Measurements from ENCODE around the gene GFOD1. TPM values are rescaled to one million over a fixed set of nuclear protein-coding genes. Genes with fewer than 3 reads are reported as not detected.

GFOD1 gene
- total RNA-seq, 2 donors from 2014 or later, result 23.8 to 25.3 TPM

DNA sequence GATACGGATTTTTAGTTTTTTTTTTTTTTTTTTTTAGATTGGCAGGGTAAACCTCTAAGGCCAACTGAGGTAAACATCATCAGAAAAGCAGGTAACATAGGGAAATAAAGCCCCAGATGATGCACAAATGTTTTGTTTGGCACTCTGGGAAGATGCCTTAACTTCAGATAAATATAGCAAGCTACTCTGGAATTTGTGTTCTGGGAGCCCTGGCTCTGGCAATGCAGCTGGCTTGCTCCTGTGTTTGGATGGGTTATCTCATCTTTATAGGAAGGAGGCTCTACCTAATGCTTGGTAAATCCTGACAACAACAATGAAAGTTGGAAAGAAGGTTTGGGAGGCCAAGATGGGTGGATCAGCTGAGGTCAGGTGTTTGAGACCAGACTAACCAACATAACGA lies 77.4 kb downstream of the GFOD1 start:
- TF ChIP-seq, protein P1, sequence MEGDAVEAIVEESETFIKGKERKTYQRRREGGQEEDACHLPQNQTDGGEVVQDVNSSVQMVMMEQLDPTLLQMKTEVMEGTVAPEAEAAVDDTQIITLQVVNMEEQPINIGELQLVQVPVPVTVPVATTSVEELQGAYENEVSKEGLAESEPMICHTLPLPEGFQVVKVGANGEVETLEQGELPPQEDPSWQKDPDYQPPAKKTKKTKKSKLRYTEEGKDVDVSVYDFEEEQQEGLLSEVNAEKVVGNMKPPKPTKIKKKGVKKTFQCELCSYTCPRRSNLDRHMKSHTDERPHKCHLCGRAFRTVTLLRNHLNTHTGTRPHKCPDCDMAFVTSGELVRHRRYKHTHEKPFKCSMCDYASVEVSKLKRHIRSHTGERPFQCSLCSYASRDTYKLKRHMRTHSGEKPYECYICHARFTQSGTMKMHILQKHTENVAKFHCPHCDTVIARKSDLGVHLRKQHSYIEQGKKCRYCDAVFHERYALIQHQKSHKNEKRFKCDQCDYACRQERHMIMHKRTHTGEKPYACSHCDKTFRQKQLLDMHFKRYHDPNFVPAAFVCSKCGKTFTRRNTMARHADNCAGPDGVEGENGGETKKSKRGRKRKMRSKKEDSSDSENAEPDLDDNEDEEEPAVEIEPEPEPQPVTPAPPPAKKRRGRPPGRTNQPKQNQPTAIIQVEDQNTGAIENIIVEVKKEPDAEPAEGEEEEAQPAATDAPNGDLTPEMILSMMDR (IDR thresholded peaks at IDR 0.05), result no peak
- peak overlapping the region; percentile 25 to 97 for H3K27ac ChIP-seq
- no peak for DNase-seq (ENCODE audit: low spot score)
- H3K27me3 ChIP-seq (replicated peaks; ENCODE audit: insufficient read depth), result no peaks in the 10 kb centered on the region
- H3K36me3 ChIP-seq, result no peaks in the 10 kb centered on the region
- H3K4me1 ChIP-seq (ENCODE audit: control insufficient read depth in 1 of 2, low read depth in 2 of 2), result peaks cover 24 to 57% of the 10 kb centered on the region in 2 donors
- no peak overlapping the region for H3K4me3 ChIP-seq
- no peak for ATAC-seq (ENCODE audit: insufficient number of reproducible peaks, low FRiP score, low read depth)
- no peaks in the 10 kb centered on the region for H3K9me3 ChIP-seq

DNA sequence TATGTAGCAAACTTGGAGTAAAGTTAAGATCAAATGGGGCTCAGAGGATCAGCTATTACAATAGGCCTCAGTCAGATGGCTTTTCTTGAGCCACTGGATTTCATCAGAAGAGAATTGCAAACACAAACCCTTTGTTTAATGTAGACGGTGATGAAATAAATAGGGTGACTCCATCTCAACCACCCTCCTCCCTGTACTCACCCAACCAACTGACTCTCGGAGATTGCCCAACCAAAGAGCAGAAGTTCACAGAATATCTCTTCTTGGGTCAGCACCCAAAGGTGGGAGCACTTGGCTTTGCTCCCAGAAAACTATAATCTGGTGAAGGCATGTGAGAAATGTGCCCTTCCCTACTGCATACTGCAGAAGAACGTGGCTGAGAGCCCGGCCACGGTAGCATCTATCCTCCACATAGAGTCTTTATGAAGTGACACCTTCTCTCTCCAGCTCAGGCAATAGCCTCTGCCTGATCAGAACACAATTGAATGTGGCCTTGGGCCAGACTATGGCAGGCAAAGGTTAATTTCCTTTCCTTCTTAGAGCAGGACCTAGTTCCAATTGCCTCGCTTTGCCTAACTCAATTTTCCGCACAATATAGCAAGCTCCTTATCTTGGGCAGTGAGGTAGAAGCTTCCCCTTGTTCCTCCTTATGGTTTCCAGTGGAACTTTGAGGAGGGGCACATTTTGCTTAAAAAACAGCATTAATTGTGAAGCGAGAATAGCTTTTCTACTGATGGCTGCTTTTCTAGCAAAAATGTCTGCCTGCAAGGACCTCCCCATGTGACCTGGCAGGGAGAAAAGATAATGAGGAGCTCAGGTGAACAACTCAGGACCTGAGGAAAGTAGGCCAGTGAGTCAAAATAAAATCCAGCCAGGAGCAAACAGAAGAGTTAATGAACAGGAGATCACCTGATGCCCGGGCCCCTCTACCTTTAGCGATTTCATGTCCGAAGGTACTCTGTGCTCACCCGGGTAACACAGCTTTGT lies 79.4 kb downstream of the GFOD1 start:
- DNase-seq (ENCODE audit: low spot score) (no peak), ATAC-seq (ENCODE audit: insufficient number of reproducible peaks, low FRiP score, low read depth) (no peak)
- no peak overlapping the region for H3K27ac ChIP-seq

DNA sequence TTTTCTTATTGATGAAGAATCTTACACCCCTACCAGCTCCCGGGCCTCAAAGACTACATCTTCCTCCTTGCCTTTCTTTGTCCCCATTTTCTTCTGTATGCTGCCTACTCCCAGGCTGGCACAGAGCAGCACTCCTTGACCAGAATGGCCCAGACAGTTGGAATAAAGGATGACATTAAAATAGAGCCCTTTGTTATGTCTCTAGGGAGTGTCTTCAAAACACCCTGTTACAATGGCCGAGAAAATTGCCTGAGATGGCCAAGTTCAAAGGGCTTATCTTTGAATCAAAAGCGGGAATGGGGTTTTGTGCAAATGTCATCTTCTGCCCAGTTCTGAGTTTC lies 80.1 kb downstream of the GFOD1 start:
- Histone ChIP-seq H3K27me3 (replicated peaks; ENCODE audit: insufficient read depth) (no peaks in the 10 kb centered on the region), H3K36me3 (no peaks in the 10 kb centered on the region), H3K9me3 (no peaks in the 10 kb centered on the region), H3K27ac (no peak overlapping the region), H3K4me3 (no peak overlapping the region), H3K4me1 (ENCODE audit: control insufficient read depth in 1 of 2, low read depth in 2 of 2) (peaks cover 27 to 47% of the 10 kb centered on the region in 2 donors)
- DNase-seq (ENCODE audit: low spot score), result no peak
- TF ChIP-seq, protein P1 (IDR thresholded peaks at IDR 0.05), result no peak
- no peak for ATAC-seq (ENCODE audit: insufficient number of reproducible peaks, low FRiP score, low read depth)

More for the DNA sequence above, 79.4 kb downstream of the GFOD1 start:
- H3K27me3 ChIP-seq (replicated peaks; ENCODE audit: insufficient read depth), result no peaks in the 10 kb centered on the region
- no peaks in the 10 kb centered on the region for H3K36me3 ChIP-seq
- H3K4me1 ChIP-seq (ENCODE audit: control insufficient read depth in 1 of 2, low read depth in 2 of 2), result peaks cover 31 to 54% of the 10 kb centered on the region in 2 donors
- H3K9me3 ChIP-seq, result no peaks in the 10 kb centered on the region
- H3K4me3 ChIP-seq, result no peak overlapping the region
- TF ChIP-seq, protein P1 (IDR thresholded peaks at IDR 0.05), result no peak

DNA sequence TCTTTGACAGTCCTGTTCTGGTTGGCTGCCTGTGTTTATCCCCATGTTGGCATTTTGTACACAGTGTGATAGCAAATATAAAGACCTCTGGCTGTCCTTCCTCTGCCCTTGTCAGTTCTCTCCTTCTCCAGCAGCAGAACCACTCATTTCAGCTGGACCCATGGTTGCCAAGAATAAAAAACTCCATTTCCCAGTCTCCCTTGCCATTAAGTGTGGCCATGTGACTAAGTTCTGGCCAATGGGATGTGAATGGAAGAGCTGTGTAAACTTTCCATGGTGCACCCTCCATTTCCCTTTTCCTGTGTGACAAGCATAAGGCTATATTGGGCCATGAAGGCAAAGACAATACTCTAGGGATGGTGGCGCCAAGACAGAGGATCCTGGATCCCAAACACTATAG lies 80.6 kb downstream of the GFOD1 start:
- DNase-seq (ENCODE audit: low spot score) (no peak), ATAC-seq (ENCODE audit: insufficient number of reproducible peaks, low FRiP score, low read depth) (no peak)
- H3K27me3 ChIP-seq (replicated peaks; ENCODE audit: insufficient read depth), result no peaks in the 10 kb centered on the region
- no peak overlapping the region for H3K4me3 ChIP-seq
- H3K36me3 ChIP-seq, result no peaks in the 10 kb centered on the region
- no peaks in the 10 kb centered on the region for H3K9me3 ChIP-seq
- no peak overlapping the region for H3K27ac ChIP-seq
- TF ChIP-seq, protein P1 (IDR thresholded peaks at IDR 0.05), result no peak
- peaks cover 23 to 41% of the 10 kb centered on the region in 2 donors for H3K4me1 ChIP-seq (ENCODE audit: control insufficient read depth in 1 of 2, low read depth in 2 of 2)

DNA sequence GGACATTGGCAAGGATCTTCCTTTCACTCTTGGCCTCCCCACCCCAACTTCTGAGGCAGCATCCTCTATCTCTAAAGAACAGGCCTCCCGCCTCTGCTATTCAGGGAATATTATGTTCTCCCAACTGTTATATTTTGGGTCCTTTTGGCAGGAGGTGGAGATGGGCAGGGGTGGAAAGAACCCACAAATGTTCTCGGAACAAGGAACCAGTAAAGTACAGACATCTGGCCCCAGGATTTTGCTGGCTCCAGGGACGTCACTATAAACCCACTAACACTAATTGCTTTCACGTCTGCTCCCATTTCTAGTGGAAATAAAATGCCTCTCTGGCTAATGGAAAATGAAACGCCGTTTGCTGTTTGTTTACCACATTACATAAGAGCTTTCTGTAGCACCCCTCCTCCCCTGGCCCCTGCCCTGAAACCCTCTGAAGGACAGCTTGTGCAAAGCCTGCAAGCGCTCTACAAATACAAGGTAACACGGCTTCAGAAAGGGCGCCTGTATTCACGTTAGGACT lies 81.4 kb downstream of the GFOD1 start:
- H3K36me3 ChIP-seq, result no peaks in the 10 kb centered on the region
- TF ChIP-seq, protein P1 (IDR thresholded peaks at IDR 0.05), result no peak
- no peaks in the 10 kb centered on the region for H3K9me3 ChIP-seq
- DNase-seq (ENCODE audit: low spot score) (no peak), ATAC-seq (ENCODE audit: insufficient number of reproducible peaks, low FRiP score, low read depth) (no peak)
- H3K27ac ChIP-seq, result no peak overlapping the region
- no peaks in the 10 kb centered on the region for H3K27me3 ChIP-seq (replicated peaks; ENCODE audit: insufficient read depth)
- no peak overlapping the region for H3K4me3 ChIP-seq
- peaks cover 23 to 34% of the 10 kb centered on the region in 2 donors for H3K4me1 ChIP-seq (ENCODE audit: control insufficient read depth in 1 of 2, low read depth in 2 of 2)
